Measurements from ENCODE around the gene PTPRG.

DNA sequence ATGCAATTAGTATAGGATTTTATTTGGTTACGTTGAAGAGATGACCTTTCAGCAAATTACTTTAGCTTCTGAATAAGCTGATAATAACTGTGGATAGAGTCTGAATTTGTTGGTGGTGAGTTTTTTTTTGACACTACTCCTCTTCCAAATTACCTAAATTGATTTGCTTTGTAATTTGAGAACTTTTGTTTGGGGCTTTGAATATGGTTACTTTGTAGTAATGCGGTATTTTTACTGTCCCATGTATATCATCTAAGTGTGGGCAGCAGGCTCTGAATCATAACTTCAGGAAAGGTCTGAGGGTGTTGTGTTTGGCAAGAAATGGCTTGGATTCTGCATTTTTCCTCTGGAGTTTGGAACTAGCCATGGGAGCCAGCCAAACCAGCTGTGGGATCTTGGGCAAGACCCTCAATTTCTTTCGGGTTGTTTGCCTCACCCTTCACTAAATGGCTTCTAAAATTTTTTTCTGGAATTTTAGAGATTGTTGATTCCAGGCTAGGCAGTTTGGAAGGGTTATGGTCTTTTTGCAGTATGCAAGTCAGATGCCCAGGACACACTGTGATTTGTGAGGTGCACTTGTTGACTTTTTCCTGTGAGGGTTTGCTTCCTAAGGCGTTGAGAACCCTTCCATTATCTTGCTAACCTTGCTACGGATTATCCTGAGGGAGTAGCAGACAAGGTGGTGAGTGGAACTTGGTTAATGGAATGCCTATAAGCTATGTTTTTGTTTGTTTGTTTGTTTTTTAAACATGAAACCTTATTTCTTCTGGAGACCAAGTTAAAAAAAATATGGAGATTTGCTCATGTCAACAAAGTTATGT lies 10.4 kb downstream of the PTPRG start:
- no peak for TF ChIP-seq CTCF (conservative IDR thresholded peaks at IDR 0.05 in 1 of 2, IDR thresholded peaks at IDR 0.05 in 1 of 2; ENCODE audit: low read depth in 1 of 2, low read length in 2 of 2)
- no peak for TF ChIP-seq EZH2 (IDR thresholded peaks at IDR 0.05; ENCODE audit: low read length, missing control alignments)
